Panc1 (cell line): Measurements from ENCODE around the gene ANKRD7. TPM values are rescaled to one million over a fixed set of nuclear protein-coding genes. Genes with fewer than 3 reads are reported as not detected.

ENCODE experiments used
- ATAC-seq: fragments of 200-7000 bp; cut with Tn5 transposase; 2 replicates; pipeline ENCODE4 v1.9.1; 2020; ENCODE audit warnings: mild to moderate bottlenecking, moderate library complexity
- BruUV-seq: library from RNA; stranded (reverse); fragments of 400-500 nt; replicated peaks from 2 replicates; lab custom pipeline; 2021; lab: Mats Ljungman, UMichigan
- CTCF ChIA-PET: fragments of 300-600 bp; sonication (Branson Sonifier 250); formaldehyde crosslinking; loops from one replicate; lab custom pipeline; 2022; ENCODE audit warnings: antibody characterized with exemption; lab: Charles Lee
- POLR2A ChIA-PET: fragments of 300-600 bp; sonication (Branson Sonifier 250); formaldehyde crosslinking; loops from one replicate; lab custom pipeline; 2022; ENCODE audit warnings: antibody characterized with exemption; lab: Charles Lee
- DNase-seq: peaks from one replicate; pipeline ENCODE4 v3.0.0-alpha.2; 2010; ENCODE audit warnings: low read depth, low spot score
- H3K27ac ChIP-seq: 2 replicates; pipeline ENCODE4 v1.5.1; 2011; ENCODE audit warnings: mild to moderate bottlenecking, low read length, inconsistent platforms
- H3K27me3 ChIP-seq: fragments of 200-500 bp; sonication (Bioruptor generic); 2 replicates; pipeline ENCODE4 v1.6.0; 2014; ENCODE audit warnings: low read length, inconsistent platforms; ENCODE audit not compliant: control insufficient read depth, insufficient read depth
- H3K36me3 ChIP-seq: fragments of 200-500 bp; sonication (Bioruptor generic); 2 replicates; pipeline ENCODE4 v1.5.1; 2014; ENCODE audit warnings: inconsistent platforms, mild to moderate bottlenecking, low read length, moderate library complexity; ENCODE audit not compliant: control insufficient read depth, insufficient read depth
- H3K4me1 ChIP-seq: 2 replicates; pipeline ENCODE4 v1.5.1; 2011; ENCODE audit warnings: inconsistent platforms, mild to moderate bottlenecking, low read length, moderate library complexity; ENCODE audit not compliant: control insufficient read depth, insufficient read depth
- H3K4me3 ChIP-seq, 2 experiments: 2 replicates each; pipeline ENCODE4 v1.5.1; 2011 to 2012; ENCODE audit warnings: low read depth in 2 of 2, low read length in 2 of 2, mild to moderate bottlenecking in 2 of 2, inconsistent platforms in 1 of 2, moderate library complexity in 1 of 2
- H3K9me3 ChIP-seq: fragments of 200-500 bp; sonication (Bioruptor generic); 2 replicates; pipeline ENCODE4 v1.5.1; 2014; ENCODE audit warnings: low read depth, mild to moderate bottlenecking, inconsistent platforms, low read length, moderate library complexity; ENCODE audit not compliant: control insufficient read depth, insufficient read depth
- CTCF ChIP-seq: fragments of 450-650 bp; IDR thresholded peaks from 2 replicates; pipeline ENCODE4 v1.5.1; 2017; ENCODE audit warnings: mild to moderate bottlenecking
- POLR2AphosphoS5 ChIP-seq: IDR thresholded peaks from 2 replicates; pipeline ENCODE4 v1.6.1; 2012; ENCODE audit warnings: mild to moderate bottlenecking, low read depth, low read length, moderate library complexity
- REST ChIP-seq, 2 experiments: IDR thresholded peaks; 2 replicates each; pipeline ENCODE4 v1.6.1; 2011 to 2012; ENCODE audit warnings: low read depth in 2 of 2, control low read depth in 1 of 2, low read length in 1 of 2, mild to moderate bottlenecking in 1 of 2, moderate library complexity in 1 of 2; ENCODE audit not compliant: insufficient read depth in 1 of 2
- SIN3A ChIP-seq: IDR thresholded peaks from 2 replicates; pipeline ENCODE4 v1.6.1; 2012; ENCODE audit warnings: low read depth, mild to moderate bottlenecking, low read length, moderate library complexity, borderline replicate concordance; ENCODE audit not compliant: insufficient read depth
- TCF7L2 ChIP-seq: IDR thresholded peaks from 2 replicates; pipeline ENCODE4 v1.6.1; 2011; ENCODE audit warnings: mild to moderate bottlenecking, low read depth, low read length, inconsistent platforms
- in situ Hi-C: cut with HindIII; loops from 2 replicates; pipeline ENCODE4 v1.10.0; 2016; ENCODE audit warnings: low sequenced_read_pairs, low pct_unique_long_range_greater_than_20kb
- intact Hi-C: fragments of 100-400 bp; cut with micrococcal nuclease; formaldehyde crosslinking; loops from one replicate; pipeline ENCODE4 v1.10.0; 2022; ENCODE audit not compliant: unreplicated experiment
- total RNA-seq: library from RNA; stranded (reverse); gene quantifications from one replicate; pipeline ENCODE4 v1.2.1, GENCODE V29; 2021; ENCODE audit not compliant: unreplicated experiment

The ANKRD7 gene
- total RNA-seq, 1 experiment from 2014 or later, result 1.0 TPM

- no peaks in the 10 kb centered on the region for H3K9me3 ChIP-seq
- peak overlapping the region; percentile 89 to 90 for H3K4me3 ChIP-seq
- H3K36me3 ChIP-seq, result peaks cover 22% of the 10 kb centered on the region
- BruUV-seq, result no TSS peak
- in situ Hi-C loops, result no loop called here
- intact Hi-C loops, result no loop called here
- TF ChIP-seq TCF7L2 (no peak), POLR2AphosphoS5 (no peak), REST (IDR thresholded peaks at IDR 0.05; ENCODE audit: insufficient read depth in 1 of 2, low read depth in 2 of 2, low read length in 1 of 2) (no peak; a peak in 1 of 4 replicates), SIN3A (no peak), CTCF (no peak)
- H3K4me1 ChIP-seq, result peaks cover 15% of the 10 kb centered on the region
- no peaks in the 10 kb centered on the region for H3K27me3 ChIP-seq
- ChIA-PET POLR2A (no interaction called here), CTCF (no interaction called here)
- ATAC-seq (no peak), DNase-seq (no peak)
- H3K27ac ChIP-seq, result peak overlapping the region; percentile 99
Measured at GRCh38 chr7:118184565-118184940, 40.0 kb upstream of the ANKRD7 start.

DNA sequence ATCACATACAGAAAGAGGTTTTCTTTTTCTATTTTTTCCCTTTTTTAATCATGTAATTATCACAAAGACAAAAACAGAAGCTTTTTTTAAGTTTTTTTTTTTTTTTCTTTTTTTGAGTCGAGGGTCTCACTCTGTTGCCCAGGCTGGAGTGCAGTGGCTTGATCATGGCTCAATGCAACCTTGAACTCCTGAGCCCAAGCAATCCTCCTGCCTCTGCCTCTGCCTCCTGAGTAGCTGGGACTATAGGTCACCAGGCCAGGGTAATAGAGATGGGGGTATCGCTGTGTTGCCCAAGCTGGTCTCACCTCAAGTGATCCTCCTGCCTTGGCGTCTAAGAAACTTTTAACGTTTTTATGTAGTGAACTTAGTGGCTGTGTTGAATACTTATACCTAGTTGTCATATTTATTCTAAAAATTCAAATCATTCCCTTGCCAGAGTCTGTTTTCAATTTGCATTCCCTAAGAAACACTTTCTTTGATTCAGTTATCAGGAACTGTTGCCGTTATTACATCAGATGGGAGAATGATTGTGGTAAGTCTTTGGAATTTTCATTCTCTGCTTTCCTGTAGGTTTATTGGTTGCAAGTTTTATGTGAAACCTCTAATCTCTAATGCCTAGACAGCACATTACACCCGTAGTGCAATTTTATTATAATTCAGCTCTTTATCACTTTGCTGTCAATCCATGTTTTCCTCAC lies 39.2 kb upstream of the ANKRD7 start:
- in situ Hi-C loops (no loop called here), intact Hi-C loops (no loop called here)
- ChIA-PET CTCF (no interaction called here), POLR2A (interaction anchor here (0.6 kb wide), 1 partner anchor 606 kb away, joined by 5 read pairs; no protein-coding TSS in a partner anchor)
- TF ChIP-seq REST (IDR thresholded peaks at IDR 0.05; ENCODE audit: insufficient read depth in 1 of 2, low read depth in 2 of 2, low read length in 1 of 2) (no peak), SIN3A (no peak), CTCF (no peak), POLR2AphosphoS5 (no peak; the same call in 1 of the 2 replicates), TCF7L2 (no peak)
- Histone ChIP-seq H3K36me3 (peaks cover 22% of the 10 kb centered on the region), H3K4me1 (peaks cover 15% of the 10 kb centered on the region), H3K27me3 (no peaks in the 10 kb centered on the region), H3K9me3 (no peaks in the 10 kb centered on the region), H3K4me3 (peak overlapping the region; percentile 89 to 90), H3K27ac (peak overlapping the region; percentile 99)
- DNase-seq (no peak), ATAC-seq (no peak)
- BruUV-seq, result no TSS peak
